ENCODE results near the gene IL15RA. TPM values are rescaled to one million over a fixed set of nuclear protein-coding genes. Genes with fewer than 3 reads are reported as not detected.

Gene IL15RA, protein sequence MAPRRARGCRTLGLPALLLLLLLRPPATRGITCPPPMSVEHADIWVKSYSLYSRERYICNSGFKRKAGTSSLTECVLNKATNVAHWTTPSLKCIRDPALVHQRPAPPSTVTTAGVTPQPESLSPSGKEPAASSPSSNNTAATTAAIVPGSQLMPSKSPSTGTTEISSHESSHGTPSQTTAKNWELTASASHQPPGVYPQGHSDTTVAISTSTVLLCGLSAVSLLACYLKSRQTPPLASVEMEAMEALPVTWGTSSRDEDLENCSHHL
- 5.7 TPM for polyA plus RNA-seq (2013)

DNA sequence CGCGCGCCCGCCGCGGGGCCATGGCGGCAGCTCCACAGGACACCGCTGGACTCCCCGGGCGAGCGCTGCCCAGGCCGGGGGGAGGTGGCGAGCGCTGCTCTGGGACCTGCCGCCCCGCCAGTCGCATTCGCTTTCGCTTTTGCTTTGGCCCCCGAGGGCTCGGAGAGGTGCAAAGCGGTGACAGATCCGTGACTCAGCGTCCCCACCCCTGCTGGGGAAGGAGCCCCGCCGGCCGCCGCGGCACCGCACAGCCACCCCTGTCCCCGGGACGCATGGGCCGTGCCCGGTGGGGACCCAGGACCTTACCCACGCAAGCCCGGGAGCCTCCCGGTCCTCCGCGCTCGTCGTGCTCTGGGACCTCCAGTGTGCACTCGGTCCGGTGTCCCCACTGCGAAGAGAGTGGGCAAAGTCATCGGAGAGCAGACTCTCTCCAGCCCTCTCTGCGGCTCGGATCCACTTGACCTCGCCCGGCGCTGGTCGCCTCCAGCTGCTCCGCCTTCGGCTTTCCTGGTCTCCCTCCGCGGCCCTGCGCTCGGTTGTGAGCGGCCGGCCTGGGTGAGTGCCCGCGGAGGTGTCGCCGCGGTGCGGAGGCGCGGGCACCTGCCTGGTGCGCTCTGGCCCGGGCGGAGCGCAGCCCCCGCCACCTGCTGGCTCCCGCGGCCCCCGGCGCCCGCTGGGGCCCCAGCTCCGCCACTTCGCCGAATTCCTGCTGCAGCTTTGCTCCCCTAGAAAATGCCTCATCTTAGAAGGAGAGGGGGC lies at the start of gene IL15RA:
IL15RA (minus strand) TSS at position 73 of the 759 bp plus-strand sequence; CDS start at position 22, 51 bp downstream.
- peaks cover 4 to 22% (median 18%) of the 10 kb centered on the region in 4 experiments for H3K4me1 ChIP-seq (ENCODE audit: control extremely low read depth in 1 of 4, control insufficient read depth in 4 of 4, insufficient read depth in 4 of 4, low read length in 3 of 4)
- ChIA-PET POLR2A (interaction anchor here (0.8 to 1.0 kb wide), 2 partner anchors 10 to 88 kb away, joined by 3 to 4 read pairs; partner anchors contain the start of genes ANKRD16 and FBH1), CTCF (interaction anchor here (0.6 to 2.2 kb wide), 6 partner anchors 10 to 94 kb away, joined by 3 to 7 read pairs (median 4); no protein-coding TSS in a partner anchor)
- H3K27ac ChIP-seq (ENCODE audit: insufficient read depth in 1 of 2, low read depth in 1 of 2, low read length in 2 of 2, poor library complexity in 1 of 2, severe bottlenecking in 2 of 2) = peak within 1 kb of the TSS; percentile 66 to 78
- H3K9me3 ChIP-seq (ENCODE audit: control extremely low read depth in 1 of 5, control insufficient read depth in 4 of 5, insufficient read depth in 2 of 5, low read depth in 1 of 5, low read length in 4 of 5) = no peaks in the 10 kb centered on the region
- H3K36me3 ChIP-seq (ENCODE audit: control insufficient read depth in 4 of 4, insufficient read depth in 4 of 4, low read length in 3 of 4) = no peaks in the 10 kb centered on the region
- peak within 1 kb of the TSS; percentile 84 to 100 (median 95) for H3K4me3 ChIP-seq (ENCODE audit: control insufficient read depth in 1 of 7, extremely low read depth in 1 of 7, insufficient read depth in 4 of 7, low read depth in 2 of 7, low read length in 6 of 7)
- DNase-seq = peak; percentile 86 to 95 (median 93)
- WGBS (ENCODE audit: insufficient coverage) = 0% methylated on average over 72 of the region's 80 CpGs
- no peaks in the 10 kb centered on the region for H3K27me3 ChIP-seq (replicated peaks in 2 of 5; ENCODE audit: control insufficient read depth in 4 of 5, insufficient read depth in 5 of 5, low read length in 4 of 5)

DNA sequence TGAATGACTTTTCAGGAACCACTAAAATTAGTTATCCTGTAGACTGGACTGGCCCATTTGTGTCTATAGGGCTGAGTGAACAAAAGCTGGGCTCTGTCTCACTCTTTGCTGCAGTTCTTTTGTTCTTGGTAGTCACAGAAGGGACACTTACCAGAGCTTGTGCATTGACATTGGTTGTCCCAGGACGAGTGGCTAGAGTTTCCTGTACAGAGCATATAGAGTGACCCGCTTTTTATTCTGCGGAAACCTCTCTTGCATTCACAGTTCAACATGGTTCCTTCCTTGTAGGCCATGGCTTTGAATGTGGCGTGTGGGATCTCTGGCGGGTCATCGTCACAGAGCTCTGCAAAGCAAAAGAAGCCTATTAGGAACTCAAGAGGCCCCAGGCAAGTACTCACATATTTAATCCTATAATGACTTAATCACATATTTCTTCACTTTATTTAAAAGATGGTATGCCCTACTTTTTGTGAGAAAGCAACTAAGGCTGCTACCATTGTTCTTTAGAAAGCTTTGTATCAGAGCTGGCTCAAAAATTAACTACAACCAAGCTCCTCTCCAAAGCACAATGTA lies 48.4 kb upstream of the IL15RA start:
- H3K9me3 ChIP-seq (ENCODE audit: control extremely low read depth in 1 of 5, control insufficient read depth in 4 of 5, insufficient read depth in 2 of 5, low read depth in 1 of 5, low read length in 4 of 5) = peaks cover 0 to 4% (median 2%) of the 10 kb centered on the region in 5 experiments
- 94% methylated on average over 3 of the region's 6 CpGs for WGBS (ENCODE audit: insufficient coverage)
- ChIA-PET CTCF (interaction anchor here (1.1 kb wide), 1 partner anchor 61 kb away, joined by 3 read pairs; no protein-coding TSS in a partner anchor), POLR2A (no interaction called here)
- no peak overlapping the region for H3K27ac ChIP-seq (ENCODE audit: insufficient read depth in 1 of 2, low read depth in 1 of 2, low read length in 2 of 2, poor library complexity in 1 of 2, severe bottlenecking in 2 of 2)
- peaks cover 0 to 3% (median 1%) of the 10 kb centered on the region in 4 experiments for H3K4me1 ChIP-seq (ENCODE audit: control extremely low read depth in 1 of 4, control insufficient read depth in 4 of 4, insufficient read depth in 4 of 4, low read length in 3 of 4)
- H3K27me3 ChIP-seq (replicated peaks in 2 of 5; ENCODE audit: control insufficient read depth in 4 of 5, insufficient read depth in 5 of 5, low read length in 4 of 5) = no peaks in the 10 kb centered on the region
- H3K36me3 ChIP-seq (ENCODE audit: control insufficient read depth in 4 of 4, insufficient read depth in 4 of 4, low read length in 3 of 4) = peaks cover 0 to 4% (median 2%) of the 10 kb centered on the region in 4 experiments
- no peak overlapping the region for H3K4me3 ChIP-seq (ENCODE audit: control insufficient read depth in 1 of 7, extremely low read depth in 1 of 7, insufficient read depth in 4 of 7, low read depth in 2 of 7, low read length in 6 of 7)
- no peak for DNase-seq

DNA sequence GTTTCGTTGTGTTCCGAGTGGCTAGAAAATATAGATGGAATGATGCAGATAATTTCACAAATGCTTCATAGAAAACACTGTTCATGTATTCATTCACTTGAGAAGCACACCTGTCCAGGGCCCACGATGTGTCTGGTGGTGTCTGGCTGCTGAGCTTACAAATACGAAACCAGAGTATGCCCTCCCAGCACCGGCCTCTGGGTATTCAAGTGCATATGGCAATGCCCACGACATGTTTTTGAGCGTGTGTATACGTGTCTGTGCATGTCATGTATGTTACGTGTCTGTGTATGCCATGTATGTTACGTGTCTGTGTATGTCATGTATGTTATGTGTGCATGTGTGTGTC lies 47.0 kb upstream of the IL15RA start:
- ChIA-PET POLR2A (no interaction called here), CTCF (no interaction called here)
- WGBS (ENCODE audit: insufficient coverage) = 95% methylated on average over 7 of the region's 10 CpGs
- DNase-seq = no peak
- H3K36me3 ChIP-seq (ENCODE audit: control insufficient read depth in 4 of 4, insufficient read depth in 4 of 4, low read length in 3 of 4) = peaks cover 0 to 4% (median 2%) of the 10 kb centered on the region in 4 experiments
- no peaks in the 10 kb centered on the region for H3K9me3 ChIP-seq (ENCODE audit: control extremely low read depth in 1 of 5, control insufficient read depth in 4 of 5, insufficient read depth in 2 of 5, low read depth in 1 of 5, low read length in 4 of 5)
- no peak overlapping the region for H3K4me3 ChIP-seq (ENCODE audit: control insufficient read depth in 1 of 7, extremely low read depth in 1 of 7, insufficient read depth in 4 of 7, low read depth in 2 of 7, low read length in 6 of 7)
- H3K4me1 ChIP-seq (ENCODE audit: control extremely low read depth in 1 of 4, control insufficient read depth in 4 of 4, insufficient read depth in 4 of 4, low read length in 3 of 4) = peaks cover 0 to 4% (median 2%) of the 10 kb centered on the region in 4 experiments
- no peak overlapping the region for H3K27ac ChIP-seq (ENCODE audit: insufficient read depth in 1 of 2, low read depth in 1 of 2, low read length in 2 of 2, poor library complexity in 1 of 2, severe bottlenecking in 2 of 2)
- H3K27me3 ChIP-seq (replicated peaks in 2 of 5; ENCODE audit: control insufficient read depth in 4 of 5, insufficient read depth in 5 of 5, low read length in 4 of 5) = no peaks in the 10 kb centered on the region

DNA sequence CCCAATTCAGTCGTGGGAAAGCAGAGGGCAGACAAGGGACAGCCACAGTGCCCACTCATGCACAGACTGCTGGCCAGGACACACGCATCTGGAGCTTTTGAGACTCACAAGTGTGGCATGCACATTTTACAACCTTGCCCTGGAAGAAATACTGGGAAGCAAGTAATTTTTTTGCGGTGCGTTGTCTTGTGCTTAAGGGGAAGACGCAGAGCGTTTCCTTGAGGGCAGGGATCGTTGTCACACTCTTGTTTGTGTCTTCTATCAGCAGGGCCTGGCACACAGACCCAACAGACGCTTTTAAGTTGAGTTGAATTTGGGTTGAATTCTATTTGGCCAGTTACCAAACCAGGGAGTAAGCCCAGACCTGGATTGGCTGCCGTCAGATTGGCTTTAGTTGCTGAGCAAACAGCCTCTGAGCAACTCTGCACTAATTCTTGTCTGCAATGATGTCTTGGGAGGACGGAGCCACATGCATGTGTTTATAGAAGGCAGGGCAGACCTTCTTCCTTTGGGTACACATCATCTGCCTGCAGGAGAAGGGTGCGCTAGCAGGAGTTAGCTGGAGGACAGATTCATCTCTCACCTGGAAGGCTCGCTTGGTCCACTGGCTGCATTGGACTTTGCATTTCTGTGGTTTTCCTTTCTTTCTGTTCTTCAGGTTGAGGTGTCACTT lies 46.5 kb upstream of the IL15RA start:
- Histone ChIP-seq H3K27me3 (replicated peaks in 2 of 5; ENCODE audit: control insufficient read depth in 4 of 5, insufficient read depth in 5 of 5, low read length in 4 of 5) (no peaks in the 10 kb centered on the region), H3K4me3 (ENCODE audit: control insufficient read depth in 1 of 7, extremely low read depth in 1 of 7, insufficient read depth in 4 of 7, low read depth in 2 of 7, low read length in 6 of 7) (no peak overlapping the region), H3K36me3 (ENCODE audit: control insufficient read depth in 4 of 4, insufficient read depth in 4 of 4, low read length in 3 of 4) (peaks cover 0 to 4% (median 2%) of the 10 kb centered on the region in 4 experiments), H3K27ac (ENCODE audit: insufficient read depth in 1 of 2, low read depth in 1 of 2, low read length in 2 of 2, poor library complexity in 1 of 2, severe bottlenecking in 2 of 2) (no peak overlapping the region), H3K9me3 (ENCODE audit: control extremely low read depth in 1 of 5, control insufficient read depth in 4 of 5, insufficient read depth in 2 of 5, low read depth in 1 of 5, low read length in 4 of 5) (no peaks in the 10 kb centered on the region), H3K4me1 (ENCODE audit: control extremely low read depth in 1 of 4, control insufficient read depth in 4 of 4, insufficient read depth in 4 of 4, low read length in 3 of 4) (peaks cover 0 to 4% (median 2%) of the 10 kb centered on the region in 4 experiments)
- WGBS (ENCODE audit: insufficient coverage) = 90% methylated on average over 12 of the region's 12 CpGs
- ChIA-PET CTCF (interaction anchor here (0.8 to 1.3 kb wide), 4 partner anchors 10 to 63 kb away, joined by 3 to 6 read pairs (median 4); no protein-coding TSS in a partner anchor), POLR2A (no interaction called here)
- no peak for DNase-seq

DNA sequence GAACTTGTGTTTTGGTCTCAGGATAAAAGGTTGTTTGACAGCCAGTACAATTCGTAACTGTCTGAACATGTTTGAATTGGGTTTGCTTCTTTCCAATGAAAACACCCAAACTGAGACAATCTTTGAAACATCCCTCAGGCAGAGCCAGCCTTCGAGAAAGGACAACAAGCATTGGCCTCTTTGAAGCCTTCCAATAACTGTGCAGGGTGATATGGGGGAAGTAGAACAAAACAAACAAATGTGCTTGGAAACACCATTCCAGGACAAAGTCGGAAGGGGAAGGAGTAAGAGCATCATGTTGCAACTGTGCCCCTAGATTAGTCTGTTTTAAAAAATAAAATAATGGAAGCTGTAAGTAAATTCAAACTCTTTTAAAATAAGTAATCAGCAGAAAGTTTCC lies 45.3 kb upstream of the IL15RA start:
- ChIA-PET POLR2A (no interaction called here), CTCF (interaction anchor here (0.8 to 1.3 kb wide), 3 partner anchors 9 to 28 kb away, joined by 4 to 6 read pairs (median 4); no protein-coding TSS in a partner anchor)
- Histone ChIP-seq H3K27me3 (replicated peaks in 2 of 5; ENCODE audit: control insufficient read depth in 4 of 5, insufficient read depth in 5 of 5, low read length in 4 of 5) (no peaks in the 10 kb centered on the region), H3K9me3 (ENCODE audit: control extremely low read depth in 1 of 5, control insufficient read depth in 4 of 5, insufficient read depth in 2 of 5, low read depth in 1 of 5, low read length in 4 of 5) (no peaks in the 10 kb centered on the region), H3K4me1 (ENCODE audit: control extremely low read depth in 1 of 4, control insufficient read depth in 4 of 4, insufficient read depth in 4 of 4, low read length in 3 of 4) (peaks cover 0 to 4% (median 2%) of the 10 kb centered on the region in 4 experiments), H3K4me3 (ENCODE audit: control insufficient read depth in 1 of 7, extremely low read depth in 1 of 7, insufficient read depth in 4 of 7, low read depth in 2 of 7, low read length in 6 of 7) (no peak overlapping the region), H3K36me3 (ENCODE audit: control insufficient read depth in 4 of 4, insufficient read depth in 4 of 4, low read length in 3 of 4) (peaks cover 0 to 4% (median 2%) of the 10 kb centered on the region in 4 experiments), H3K27ac (ENCODE audit: insufficient read depth in 1 of 2, low read depth in 1 of 2, low read length in 2 of 2, poor library complexity in 1 of 2, severe bottlenecking in 2 of 2) (no peak overlapping the region)
- 100% methylated on average over 2 of the region's 3 CpGs for WGBS (ENCODE audit: insufficient coverage)
- DNase-seq = no peak

DNA sequence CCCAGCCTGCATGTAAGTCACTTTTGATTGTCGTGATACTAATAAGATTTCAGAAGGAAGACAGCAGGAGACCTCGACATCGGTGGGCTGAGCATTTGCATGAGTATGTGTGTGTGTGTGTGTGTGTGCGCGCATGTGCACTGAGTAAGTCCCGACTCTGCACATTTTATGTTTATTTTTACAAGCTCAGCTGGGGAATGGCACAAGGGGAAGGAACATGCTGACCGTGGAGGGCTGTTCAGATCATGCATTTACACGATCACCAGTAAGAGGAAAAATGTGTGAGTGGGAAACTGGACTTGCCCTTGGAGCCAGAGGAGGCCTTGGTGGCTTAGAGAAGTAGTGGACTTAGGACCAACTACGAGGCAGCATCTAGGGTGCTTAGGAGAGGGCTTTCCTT lies 43.5 kb upstream of the IL15RA start:
- Histone ChIP-seq H3K27ac (ENCODE audit: insufficient read depth in 1 of 2, low read depth in 1 of 2, low read length in 2 of 2, poor library complexity in 1 of 2, severe bottlenecking in 2 of 2) (no peak overlapping the region), H3K9me3 (ENCODE audit: control extremely low read depth in 1 of 5, control insufficient read depth in 4 of 5, insufficient read depth in 2 of 5, low read depth in 1 of 5, low read length in 4 of 5) (no peaks in the 10 kb centered on the region), H3K27me3 (replicated peaks in 2 of 5; ENCODE audit: control insufficient read depth in 4 of 5, insufficient read depth in 5 of 5, low read length in 4 of 5) (no peaks in the 10 kb centered on the region), H3K4me1 (ENCODE audit: control extremely low read depth in 1 of 4, control insufficient read depth in 4 of 4, insufficient read depth in 4 of 4, low read length in 3 of 4) (peaks cover 0 to 9% (median 6%) of the 10 kb centered on the region in 4 experiments), H3K36me3 (ENCODE audit: control insufficient read depth in 4 of 4, insufficient read depth in 4 of 4, low read length in 3 of 4) (peaks cover 0 to 4% (median 2%) of the 10 kb centered on the region in 4 experiments), H3K4me3 (ENCODE audit: control insufficient read depth in 1 of 7, extremely low read depth in 1 of 7, insufficient read depth in 4 of 7, low read depth in 2 of 7, low read length in 6 of 7) (no peak overlapping the region)
- ChIA-PET CTCF (interaction anchor here (1.0 to 1.8 kb wide), 2 partner anchors 8 to 66 kb away, joined by 3 to 5 read pairs; no protein-coding TSS in a partner anchor), POLR2A (no interaction called here)
- WGBS (ENCODE audit: insufficient coverage) = 68% methylated on average over 8 of the region's 9 CpGs
- peak in 2 of 3 donors; percentile 52 to 63 for DNase-seq
